Limb (tissue), 2 donors: ENCODE results near the gene EGFL8.
"Not testable (repeated sequence)": the region's sequence is repeated elsewhere in the genome, so short reads cannot be mapped to it uniquely, and the experiment has no call there.

Experiments used
- DNase-seq, 2 donors: peaks; one replicate each; pipeline ENCODE4 v3.0.0-alpha.2; 2016; ENCODE audit errors: extremely low spot score in 2 of 2

The EGFL8 gene

GRCh38 chr6:32195902-32196681, 31.7 kb downstream of the EGFL8 start:
- DNase-seq: peak; percentile 88 to 96

DNA sequence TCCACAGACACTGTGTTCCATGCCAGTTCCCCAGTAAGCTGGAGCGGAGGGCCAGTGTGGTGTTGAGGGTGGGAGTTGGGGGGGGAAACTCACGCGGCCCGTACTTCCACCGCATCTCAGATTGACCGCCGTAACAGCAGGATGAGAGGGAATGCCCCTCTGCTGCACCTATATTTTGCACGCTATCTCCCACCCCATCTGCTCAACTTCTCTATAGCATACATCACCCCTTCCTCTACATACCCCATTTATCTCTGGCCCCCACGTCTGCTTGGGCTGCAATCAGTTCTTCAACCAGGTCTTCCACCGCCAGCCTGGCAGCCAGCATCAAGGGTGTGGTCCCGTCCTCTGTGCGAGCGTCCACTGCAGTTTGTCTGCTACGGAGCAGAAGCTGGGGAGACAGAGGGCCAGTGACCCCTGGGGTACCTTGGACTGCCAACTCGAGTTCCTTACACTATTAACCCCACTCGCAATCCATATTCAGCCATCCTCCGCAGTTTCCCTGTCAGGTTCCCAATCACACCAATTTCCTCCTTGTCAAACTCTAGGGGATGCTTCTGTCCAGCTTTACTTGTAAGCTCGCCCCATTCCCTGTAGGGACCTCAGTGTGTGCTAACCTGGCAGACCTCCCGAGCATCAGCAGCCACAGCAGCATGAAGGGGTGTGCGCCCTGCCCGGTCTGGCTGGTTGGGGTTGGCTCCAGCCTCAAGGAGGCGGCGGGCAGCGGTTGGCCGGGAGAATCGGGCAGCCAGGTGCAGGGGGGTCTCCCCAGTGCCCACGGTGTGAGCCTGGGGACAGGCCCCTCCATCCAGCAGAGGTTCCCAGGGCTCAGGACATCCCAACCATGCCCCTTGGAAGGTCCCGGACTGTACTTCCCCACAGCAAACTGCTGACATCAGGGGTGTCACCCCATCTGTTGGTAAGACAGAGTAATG, 32.6 kb downstream of the EGFL8 start:
- DNase-seq: peak in 1 of 2 donors; percentile 67

GRCh38 chr6:32198345-32198696, 33.9 kb downstream of the EGFL8 start:
- DNase-seq: no peak

GRCh38 chr6:32198866-32199265, 34.5 kb downstream of the EGFL8 start:
- no peak for DNase-seq

- no peak for DNase-seq
These were observed 36.5 kb downstream of the EGFL8 start for GRCh38 chr6:32200711-32201475.

- DNase-seq: no peak
These were observed 37.8 kb downstream of the EGFL8 start for GRCh38 chr6:32202186-32202585.

- no peak for DNase-seq
These were observed 39.3 kb downstream of the EGFL8 start for GRCh38 chr6:32203426-32204267.

DNA sequence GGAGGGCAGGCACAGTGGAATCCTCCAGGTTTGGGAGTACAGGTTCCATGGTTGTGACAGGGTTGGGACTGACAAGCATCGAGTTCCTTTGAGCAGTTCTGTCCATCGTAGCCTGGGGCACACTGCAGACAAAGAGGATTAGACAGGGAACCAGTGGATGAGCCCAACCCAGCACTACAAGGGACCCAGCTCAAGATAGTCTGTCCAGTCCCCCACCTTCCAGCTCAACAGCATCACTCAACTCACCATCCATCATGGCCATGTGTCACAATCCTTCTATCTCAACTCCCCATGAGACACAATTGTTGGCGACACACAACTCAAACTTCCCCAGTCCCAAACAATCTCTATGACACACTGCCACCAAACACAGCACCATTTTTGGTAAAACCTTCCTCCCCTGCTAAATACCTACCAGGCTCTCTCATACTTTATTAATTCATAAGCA, 39.9 kb downstream of the EGFL8 start:
- no peak for DNase-seq

DNA sequence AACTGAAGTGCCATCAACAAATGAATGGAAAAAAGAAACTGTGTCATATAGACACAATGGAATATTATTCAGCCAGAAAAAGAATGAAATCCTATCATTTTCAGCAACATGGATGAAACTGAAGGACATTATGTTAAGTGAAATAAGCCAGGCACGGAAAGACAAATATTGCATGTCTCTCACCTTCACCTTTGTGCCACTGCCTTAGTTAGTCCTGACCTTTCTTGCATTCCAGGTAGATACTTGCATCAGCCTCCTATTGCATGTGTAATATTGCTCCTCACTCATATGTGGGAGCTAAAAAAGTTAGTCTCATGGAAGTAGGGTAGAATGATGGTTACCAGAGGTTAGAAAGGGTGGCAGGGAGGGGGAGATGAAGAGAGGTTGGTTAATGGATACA, 44.6 kb downstream of the EGFL8 start:
- no peak for DNase-seq

- DNase-seq: no peak
These were observed 45.8 kb downstream of the EGFL8 start for GRCh38 chr6:32210191-32210601.

- DNase-seq: not testable (repeated sequence)
These were observed 47.0 kb downstream of the EGFL8 start for GRCh38 chr6:32211432-32211831.

DNA sequence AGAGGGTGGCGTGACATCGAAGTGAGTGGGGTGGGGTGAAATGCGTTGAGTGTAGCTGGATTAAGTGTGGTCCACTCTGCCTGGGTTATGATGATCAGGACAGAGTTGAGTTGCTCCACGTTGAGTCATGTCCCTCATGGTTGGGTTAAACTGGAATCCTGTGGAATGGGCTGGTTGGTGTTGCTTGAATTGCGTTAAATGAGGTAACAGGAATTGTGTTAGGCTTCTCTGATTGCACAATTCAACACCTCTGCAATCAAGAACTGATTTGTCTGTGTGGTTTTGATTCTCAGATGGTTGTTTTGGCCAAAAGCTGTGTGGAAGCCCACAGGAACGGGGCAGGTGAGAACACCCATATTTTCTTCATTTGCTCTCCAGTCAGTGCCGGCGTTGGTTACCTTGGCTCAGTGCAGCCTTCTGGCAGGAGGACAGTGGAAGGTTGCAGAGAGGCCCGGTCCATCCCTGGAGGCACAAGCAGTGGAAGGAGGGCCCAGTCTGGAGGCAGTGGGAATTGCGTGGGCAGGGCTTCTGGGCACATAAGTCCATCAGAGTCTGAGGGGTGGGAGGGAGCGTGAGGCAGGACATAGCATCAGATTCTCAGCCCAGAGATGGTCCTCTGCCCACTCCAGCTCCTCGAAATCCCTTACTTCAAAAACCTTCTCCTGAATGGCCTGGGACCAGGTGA, 47.8 kb downstream of the EGFL8 start:
- no peak for DNase-seq

GRCh38 chr6:32213649-32214048, 49.3 kb downstream of the EGFL8 start:
- DNase-seq: no peak

DNA sequence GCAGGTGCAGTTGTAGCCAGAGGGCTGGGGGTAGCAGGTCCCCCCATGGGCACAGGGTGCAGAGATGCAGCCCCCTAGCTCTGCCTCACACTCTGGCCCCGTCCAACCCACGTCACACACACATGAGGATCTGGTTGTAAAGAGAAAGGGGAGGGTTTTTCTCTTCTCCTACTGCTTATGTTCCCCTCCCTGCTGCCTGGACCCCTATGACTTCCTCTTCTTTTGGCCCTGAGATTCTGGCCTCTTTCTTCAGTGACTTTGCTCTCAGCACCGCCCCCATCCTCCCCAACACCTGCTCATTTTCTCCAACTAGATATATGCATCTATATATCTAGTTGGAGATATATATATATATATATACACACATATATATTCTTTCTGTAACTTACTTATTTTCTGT, 49.7 kb downstream of the EGFL8 start:
- no peak for DNase-seq

- no peak for DNase-seq
These were observed 51.2 kb downstream of the EGFL8 start for GRCh38 chr6:32215617-32216016.

GRCh38 chr6:32216285-32216684, 51.9 kb downstream of the EGFL8 start:
- no peak for DNase-seq

GRCh38 chr6:32216998-32217397, 52.6 kb downstream of the EGFL8 start:
- no peak for DNase-seq
